ENCODE data around the gene AHCYL1.

Gene AHCYL1

DNA sequence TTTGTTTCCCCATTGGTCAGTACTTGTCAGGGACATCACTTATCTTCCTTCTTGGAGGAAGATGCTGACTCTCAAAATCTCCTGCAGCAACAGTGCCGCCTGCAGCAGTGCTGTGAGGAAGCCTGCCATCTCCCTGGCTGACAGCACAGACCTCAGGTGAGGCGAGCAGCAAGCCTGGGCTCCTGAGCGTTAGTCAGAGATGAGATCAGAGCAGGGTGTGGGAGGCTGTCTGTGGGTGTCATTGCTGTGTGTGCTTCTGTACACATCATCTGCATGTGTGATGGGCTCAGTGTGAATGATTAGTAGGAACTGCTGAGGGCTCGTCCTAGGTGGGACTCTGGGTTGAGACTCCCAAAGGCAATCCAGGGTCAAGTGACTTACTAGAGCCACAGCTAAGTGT, 56.0 kb downstream of the AHCYL1 start:
- DNase-seq: no peak

DNA sequence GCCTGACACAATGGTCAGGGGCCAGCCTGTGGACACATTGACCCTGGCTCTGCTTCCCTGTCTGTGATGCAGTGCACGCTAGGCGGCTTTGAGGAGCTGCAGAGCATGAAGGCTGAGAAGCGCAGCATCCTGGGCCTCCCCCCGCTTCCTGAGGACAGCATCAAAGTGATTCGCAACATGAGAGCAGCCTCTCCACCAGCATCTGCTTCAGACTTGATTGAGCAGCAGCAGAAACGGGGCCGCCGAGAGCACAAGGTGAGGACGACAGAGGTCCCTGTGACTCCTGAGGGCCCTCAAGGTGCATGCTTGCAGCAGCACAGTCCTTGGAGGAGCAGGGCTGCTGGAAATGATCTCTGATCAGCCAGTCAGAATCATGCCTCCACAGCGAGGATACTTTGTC, 58.5 kb downstream of the AHCYL1 start:
- DNase-seq: no peak

DNA sequence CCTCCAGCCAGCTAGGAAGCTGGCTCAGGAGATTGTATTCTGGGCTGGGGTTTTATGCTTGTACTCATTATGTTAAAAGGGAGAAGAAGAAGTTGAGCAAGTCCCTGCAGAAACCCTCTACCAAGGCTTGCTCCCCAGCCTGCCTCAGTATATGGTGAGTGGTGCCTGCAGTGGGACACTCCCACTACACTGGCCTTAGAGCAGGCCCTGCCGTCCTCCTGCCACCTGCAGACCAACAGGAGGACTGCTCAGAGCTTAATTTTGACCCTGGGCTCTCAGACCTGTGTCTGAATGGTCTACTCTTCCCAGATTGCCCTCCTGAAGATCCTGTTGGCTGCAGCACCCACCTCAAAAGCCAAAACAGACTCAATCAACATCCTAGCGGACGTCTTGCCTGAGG, 62.9 kb downstream of the AHCYL1 start:
- no peak for DNase-seq

DNA sequence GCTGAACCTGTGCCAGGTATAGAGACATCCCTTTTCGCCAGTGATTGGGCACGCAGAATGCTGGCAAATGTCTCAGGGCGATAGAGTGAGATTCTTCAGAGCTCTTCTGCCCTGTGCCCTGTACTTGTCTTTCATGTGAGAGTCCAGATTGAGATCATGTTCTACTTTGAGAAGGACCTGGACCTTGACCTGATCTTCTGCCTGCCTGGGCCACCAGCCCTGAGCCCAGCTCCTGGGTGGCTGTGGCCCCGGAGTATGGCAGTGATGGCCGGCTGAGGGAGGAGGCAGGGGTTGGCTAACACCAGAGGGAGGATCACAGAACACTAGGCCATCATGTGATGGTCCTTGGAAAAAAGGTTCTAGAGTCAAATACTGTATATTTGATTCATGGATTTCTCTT, 63.7 kb downstream of the AHCYL1 start:
- no peak for DNase-seq

DNA sequence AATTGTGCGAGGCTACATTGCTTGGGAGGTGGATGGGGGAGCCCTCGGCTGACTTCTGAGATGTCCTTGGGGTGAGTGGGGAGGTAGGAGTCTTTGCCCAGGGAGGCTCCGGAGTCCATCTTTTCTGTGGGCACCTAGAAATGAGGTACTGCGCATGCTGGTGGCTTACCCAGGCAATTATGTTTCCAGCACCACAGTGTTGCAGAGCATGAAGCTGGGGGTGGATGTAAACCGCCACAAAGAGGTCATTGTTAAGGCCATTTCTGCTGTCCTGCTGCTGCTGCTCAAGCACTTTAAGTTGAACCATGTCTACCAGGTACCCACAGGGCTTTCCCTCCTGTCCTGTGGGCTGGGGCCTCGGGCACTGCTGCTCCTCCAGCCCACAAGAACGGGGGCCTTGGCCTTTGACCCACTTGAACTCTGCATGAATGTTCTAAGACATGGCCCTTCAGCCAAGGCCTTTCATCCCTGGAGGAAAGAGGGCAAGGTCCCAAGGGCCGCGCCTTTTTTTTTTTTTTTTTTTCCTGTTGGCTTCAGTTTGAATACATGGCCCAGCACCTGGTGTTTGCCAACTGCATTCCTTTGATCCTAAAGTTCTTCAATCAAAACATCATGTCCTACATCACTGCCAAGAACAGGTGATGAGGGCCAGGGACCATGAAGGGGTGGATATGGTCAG, 64.5 kb downstream of the AHCYL1 start:
- no peak for DNase-seq

DNA sequence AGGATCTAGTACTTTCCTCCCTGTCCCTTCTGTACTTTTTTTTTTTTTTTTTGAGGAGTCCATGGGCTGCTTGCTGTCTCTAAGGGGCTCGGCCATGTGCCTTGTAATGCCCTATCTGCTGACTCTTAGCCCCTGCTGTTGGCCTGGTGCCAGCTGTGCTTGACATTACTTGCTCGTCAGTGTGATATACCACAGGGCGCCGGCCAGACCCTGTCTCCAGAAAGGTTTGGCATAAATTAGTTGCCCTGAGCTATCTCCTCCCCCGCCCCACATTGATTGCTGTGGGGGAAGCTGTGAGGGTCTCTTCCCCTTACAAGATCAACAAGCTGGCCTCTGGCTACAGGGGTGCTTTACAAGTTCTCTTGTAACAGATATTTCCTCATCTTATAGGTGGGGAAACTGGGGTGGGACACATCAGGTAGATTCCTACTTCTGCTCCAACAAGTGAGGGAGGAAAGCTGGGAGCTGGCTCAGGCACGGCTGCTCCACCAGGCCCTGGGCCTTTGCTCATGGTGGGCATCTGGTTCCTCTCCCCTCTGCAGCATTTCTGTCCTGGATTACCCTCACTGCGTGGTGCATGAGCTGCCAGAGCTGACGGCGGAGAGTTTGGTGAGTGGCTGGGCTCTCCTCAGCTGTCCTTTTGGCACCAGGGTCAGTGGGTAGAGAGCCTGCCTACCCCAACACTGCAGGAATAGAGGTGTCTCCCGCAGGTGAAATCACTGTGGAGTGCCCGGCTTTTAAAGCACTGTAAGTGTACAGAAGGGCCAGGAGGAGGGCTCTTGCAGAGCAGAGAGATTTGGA, 65.4 kb downstream of the AHCYL1 start:
- DNase-seq: no peak

DNA sequence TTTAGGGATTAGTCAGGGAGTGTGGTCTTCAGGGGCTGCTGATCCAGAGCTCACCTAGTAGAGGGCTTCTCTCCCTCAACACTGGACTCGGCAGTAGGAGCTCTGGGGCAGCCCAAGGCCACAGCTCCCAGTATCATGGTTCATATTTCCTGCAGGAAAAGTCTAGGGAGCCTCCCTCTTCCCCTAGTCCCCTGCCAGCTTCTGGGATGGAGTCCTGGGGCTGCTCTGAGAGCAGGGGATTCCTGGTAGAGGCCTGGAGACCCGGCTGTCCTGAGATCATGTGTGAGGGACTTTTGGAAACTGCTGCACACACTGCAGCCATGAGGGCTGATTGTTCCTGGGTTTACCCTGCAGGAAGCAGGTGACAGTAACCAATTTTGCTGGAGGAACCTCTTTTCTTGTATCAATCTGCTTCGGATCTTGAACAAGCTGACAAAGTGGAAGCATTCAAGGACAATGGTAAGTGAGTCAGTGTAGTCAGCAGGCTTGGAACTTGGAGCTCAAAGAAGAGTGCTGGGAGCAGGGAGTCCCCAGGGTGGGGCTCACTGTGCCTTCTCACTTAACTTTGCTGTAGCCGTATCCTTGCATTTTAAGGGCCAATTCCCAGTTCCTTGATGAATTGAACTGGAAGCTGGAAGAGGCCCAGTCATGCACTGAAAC, 66.2 kb downstream of the AHCYL1 start:
- no peak for DNase-seq

DNA sequence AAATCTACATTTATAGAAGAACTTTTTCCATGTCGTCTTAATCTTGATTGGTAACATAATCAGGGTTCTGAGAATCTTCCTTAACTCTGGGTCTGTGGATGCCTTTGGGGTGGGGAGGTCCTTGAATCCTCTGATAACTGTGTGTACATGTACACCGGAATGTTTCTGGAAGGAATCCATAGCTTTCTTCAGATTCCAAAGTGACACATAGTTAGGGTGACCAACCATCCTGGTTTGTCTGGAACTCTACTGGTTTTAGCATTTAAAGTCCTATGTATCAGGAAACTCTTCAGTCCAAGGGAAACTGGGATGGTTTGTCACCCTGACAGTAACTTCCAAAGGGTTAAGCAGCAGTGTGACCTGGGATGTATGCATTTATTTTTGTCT, 66.7 kb downstream of the AHCYL1 start:
- no peak for DNase-seq

DNA sequence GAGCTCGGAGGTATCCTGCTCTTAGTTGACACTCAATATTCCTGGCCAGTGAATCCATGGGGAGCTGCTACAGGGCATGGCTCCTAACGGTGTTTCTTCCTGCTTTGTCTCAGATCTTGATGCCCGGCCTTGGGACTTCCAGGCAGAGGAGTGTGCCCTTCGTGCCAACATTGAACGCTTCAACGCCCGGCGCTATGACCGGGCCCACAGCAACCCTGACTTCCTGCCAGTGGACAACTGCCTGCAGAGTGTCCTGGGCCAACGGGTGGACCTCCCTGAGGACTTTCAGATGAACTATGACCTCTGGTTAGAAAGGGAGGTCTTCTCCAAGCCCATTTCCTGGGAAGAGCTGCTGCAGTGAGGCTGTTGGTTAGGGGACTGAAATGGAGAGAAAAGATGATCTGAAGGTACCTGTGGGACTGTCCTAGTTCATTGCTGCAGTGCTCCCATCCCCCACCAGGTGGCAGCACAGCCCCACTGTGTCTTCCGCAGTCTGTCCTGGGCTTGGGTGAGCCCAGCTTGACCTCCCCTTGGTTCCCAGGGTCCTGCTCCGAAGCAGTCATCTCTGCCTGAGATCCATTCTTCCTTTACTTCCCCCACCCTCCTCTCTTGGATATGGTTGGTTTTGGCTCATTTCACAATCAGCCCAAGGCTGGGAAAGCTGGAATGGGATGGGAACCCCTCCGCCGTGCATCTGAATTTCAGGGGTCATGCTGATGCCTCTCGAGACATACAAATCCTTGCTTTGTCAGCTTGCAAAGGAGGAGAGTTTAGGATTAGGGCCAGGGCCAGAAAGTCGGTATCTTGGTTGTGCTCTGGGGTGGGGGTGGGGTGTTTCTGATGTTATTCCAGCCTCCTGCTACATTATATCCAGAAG, 69.2 kb downstream of the AHCYL1 start:
- DNase-seq: peak; percentile 78

DNA sequence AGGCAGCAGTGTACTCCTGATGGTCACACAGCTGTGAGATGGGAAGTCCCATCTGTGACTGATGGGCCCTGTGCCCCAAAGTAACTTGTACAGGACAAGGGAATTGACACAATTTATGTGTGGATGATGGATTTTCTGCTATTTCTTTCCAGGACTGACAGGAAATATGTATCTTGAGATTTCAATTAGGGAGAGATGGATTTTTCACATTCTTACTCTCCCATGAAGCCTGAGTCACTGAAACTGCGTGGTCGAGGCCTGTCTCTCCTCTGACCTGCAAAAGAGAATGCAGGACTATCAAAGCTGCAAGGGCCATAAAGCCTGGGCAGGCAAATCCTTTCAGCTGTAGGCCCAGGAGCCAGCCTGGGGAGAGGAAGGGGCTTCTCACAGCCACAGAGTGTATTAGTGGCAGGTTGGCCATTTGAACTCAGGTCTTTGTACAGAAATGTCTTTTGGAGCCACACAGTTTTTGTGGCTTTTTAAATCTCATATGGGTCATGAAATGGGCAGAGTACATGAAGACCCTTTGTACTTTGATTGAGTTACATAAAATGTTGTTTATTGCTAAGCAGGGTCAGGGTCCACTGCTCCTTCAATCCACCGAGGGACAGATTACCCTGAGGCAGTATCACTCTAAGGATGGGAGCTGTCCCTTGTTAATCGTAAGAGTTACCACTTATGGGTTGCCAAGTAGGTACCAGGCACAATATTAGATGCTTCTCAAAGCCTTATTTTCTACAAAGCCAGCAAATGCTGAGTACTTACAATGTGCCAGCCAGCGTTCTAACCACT, 71.1 kb downstream of the AHCYL1 start:
- DNase-seq: no peak

DNA sequence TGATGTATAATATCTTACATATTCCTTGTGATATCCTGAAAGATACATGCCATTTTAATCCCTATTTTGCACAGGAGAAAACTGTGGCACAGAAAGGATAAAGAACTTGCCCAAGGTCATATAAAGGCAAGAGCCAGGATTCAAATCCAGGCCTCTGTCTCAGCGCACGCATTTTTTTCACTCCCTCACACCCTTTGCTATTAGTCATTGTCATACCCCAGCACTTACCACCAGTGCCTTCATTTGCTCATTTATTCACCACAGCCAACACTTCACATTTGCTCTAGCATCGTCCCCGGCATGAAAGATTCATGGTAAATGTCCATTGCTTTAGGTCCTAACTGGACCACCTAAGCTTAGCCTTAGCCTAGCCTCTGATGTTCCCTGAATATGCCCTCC, 71.7 kb downstream of the AHCYL1 start:
- DNase-seq: no peak

DNA sequence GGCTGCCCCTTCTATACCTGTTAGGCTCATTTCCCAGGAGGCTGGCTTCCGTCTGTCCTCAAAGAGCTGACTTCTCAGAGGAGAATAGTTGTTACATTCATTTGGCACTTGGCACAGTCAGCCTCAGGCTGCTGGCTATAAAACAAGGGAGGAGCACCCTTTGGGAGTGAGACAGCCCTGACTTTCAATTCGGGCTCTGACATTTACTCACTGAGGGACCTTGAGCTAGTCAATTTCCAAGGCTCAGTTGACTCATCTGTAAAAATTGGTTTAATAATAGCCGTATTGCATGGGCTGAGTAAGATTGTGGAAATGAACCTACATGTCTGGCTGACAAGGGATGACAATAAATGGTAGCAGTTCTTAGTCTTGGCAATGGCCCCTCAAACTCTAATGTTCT, 72.2 kb downstream of the AHCYL1 start:
- DNase-seq: no peak

DNA sequence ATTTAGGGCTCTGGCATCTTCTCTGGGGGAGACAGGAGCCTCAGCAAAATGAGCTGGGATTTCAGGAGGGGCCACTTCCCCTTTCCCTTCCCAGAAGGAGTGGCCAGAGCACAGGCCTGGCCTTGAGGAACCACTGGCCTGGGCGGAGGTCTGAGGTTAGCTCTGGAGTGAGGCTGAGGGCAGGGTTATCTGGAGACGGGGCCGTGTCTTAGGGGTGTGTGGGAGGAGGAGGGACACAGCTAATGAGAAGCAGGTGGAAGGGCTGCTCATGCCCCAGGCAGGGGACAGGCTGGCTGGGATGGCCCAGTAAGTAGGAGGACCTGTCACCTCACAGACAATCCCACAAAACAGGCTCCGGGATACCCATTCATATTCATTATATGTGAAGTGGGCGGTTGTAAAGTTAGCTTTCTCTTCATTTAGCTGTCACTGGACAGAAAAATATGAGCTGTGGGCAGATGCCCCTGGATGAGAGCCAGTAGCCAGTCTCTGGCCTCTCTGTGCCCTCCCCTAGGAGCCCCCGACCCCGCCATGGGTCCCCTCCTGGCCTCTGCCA, 73.5 kb downstream of the AHCYL1 start:
- DNase-seq: no peak

DNA sequence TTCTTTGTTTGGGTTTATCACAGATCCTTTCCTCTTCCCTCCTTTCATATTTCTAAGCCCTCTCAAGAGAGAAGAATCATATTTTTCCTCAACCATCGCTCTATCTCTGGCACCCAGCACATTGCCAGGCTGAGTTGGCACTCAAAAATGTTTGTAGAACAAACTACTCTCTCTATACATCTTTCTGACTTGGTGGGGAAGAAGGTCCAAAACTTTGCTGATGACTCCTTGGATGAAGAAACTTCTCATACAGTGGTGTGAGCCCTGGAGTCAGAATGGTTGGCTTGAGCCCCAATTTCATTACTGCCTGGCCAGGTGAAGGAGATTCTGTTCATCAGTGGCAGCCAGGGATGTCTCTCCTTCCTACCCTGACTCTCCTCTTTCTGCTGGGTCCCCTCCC, 74.0 kb downstream of the AHCYL1 start:
- DNase-seq: no peak

DNA sequence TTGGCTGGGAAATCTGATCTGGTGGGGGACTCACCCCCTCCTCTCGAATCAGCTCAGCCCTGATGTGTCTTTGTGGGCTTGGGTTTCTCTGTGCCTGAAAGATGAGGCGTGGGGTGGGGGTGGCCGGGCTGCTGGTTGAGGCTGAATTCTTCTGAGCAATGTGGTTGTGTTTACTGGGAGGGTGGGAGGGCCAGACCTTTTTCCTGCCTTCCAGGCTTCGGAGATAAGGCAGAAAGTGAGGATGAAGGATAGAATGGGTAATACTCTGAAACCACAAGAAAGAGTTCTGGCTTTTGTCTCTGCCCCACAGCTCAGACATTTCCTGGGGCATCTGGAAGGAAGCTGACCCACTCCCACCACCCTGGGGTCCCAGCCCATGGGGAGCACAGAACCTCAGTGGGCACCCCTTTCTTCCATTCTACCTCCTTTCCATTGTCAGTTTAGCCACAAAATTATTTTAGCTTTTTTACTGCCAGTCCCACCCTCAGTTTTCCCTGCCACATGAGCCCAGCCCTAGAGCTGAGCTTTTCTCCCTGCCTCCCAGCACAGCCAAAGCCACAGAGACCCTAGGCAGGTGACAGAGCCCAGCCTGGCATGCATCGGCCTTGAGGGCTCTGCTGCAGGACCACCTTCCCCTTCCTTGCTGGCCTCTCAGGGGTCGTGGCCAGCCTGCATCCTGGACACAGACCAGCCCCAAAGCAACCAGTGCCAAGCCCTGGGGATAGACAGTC, 74.7 kb downstream of the AHCYL1 start:
- no peak for DNase-seq

DNA sequence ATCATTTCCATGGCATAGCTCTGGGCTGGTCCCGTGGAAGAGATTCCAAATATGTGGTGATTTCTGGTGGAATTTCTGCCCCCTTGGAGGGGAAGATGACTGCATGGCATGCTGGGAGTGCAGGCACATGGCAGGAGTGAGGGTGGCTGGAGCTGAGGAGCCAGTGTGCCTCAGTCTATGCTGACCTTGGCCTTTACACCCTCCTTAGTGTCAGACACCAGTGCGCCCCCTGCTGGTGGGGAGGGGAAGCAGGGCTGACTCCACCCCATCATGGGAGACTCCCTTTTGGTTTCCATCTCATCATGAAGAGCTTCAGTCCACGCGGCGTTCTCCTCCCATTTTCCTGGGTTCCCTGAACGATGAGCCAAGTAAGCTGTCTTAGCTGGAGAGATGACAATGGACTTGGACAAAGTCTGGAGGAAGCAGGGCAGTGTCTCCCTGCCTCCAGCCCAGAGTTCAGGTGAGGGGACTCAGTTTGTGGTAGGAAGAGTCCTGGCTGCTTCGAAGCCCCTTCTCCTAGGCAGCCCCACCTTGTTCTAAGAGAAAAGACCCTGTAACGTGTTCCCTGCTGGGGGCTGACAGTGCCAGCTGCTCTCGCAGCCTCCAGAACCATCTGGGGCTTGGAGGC, 75.6 kb downstream of the AHCYL1 start:
- DNase-seq: peak; percentile 78

DNA sequence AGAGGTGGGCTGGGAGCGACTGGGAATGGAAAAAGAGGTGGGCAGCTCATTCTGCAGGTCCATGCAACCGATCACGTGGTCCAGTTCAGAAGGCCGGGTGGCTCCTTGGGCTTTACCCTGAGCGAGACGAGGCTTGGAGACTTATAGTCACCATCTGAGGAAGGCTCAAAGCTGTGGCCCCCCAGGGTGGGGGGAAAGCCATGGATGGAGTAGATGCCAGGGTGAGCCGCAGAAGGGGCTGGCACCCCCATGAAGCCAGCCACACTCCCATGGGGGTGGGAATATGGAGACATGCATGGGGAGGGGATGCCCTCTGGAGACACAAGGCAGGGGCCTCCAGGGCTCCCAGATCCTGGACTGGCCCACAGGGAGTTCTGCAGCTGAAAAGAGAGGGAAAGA, 76.1 kb downstream of the AHCYL1 start:
- DNase-seq: no peak

DNA sequence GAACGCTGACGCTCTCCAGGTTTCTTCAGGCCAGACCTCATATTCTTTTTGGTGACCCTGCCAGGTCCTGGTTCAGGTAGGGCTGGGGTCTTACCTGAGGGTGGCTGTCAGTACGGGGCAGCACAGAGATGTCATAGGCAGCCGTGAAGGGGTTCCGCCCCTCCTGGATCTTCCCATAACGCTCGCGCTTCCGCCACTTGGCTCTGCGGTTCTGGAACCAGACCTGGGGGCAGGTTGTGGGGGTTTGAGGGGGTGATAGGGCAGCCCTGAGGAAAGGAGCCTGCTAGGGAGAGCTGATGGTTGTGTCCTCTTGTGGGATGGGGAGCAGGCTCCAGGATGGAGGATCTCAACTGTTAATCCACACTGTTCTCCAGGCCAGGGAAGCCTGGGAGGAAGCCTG, 76.8 kb downstream of the AHCYL1 start:
- DNase-seq: no peak

DNA sequence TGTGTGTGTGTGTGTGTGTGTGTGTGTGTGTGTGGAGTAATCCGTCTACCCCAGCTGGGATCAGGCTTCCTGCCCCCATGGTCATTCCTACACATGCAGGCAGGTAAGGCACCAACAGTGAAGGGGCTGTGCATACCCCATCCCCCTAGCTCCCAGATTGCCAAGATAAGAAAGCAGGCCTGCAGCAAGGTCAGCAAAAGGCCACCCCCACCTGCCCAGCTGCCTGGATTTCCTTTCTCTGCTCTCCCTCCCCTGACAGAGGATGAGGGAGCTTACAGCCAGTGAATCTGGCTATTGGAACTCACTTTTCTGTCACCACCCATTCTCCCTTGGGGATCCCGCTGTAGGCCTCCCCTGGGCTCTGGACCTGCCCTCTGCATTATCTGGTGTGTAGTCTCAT, 78.0 kb downstream of the AHCYL1 start:
- DNase-seq: no peak

DNA sequence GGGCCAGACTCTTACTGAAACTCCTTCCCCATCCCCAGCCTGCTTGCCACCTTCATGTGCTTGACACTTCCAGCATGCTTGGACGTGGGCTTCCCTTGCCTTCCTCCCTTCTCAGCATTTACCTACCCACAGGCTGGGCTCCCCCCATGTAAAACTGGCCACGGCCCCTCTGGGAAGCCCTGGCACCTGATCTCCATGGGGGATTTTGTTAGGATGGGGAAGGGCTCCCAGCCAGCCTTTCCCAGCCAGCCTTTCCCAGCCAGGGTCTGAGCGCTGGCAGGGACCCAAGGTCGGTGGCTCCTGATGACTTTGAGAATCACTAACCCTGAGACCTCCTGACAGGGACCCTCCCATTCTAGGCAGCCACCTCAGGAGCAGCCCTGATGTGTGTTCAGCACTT, 79.2 kb downstream of the AHCYL1 start:
- no peak for DNase-seq

All from CD4-positive, alpha-beta T cell treated with Interleukin-17A for 4 hours (primary cell).